H1 (cell line): ENCODE measurements around the gene RAD51B. TPM values are rescaled to one million over a fixed set of nuclear protein-coding genes. Genes with fewer than 3 reads are reported as not detected.

Source experiments
- CTCF ChIA-PET: fragments of 300-600 bp; sonication (Branson Sonifier 250); formaldehyde crosslinking; loops from one replicate; lab custom pipeline; 2021; ENCODE audit not compliant: partially characterized antibody; lab: Charles Lee
- POLR2A ChIA-PET: fragments of 300-600 bp; sonication (Branson Sonifier 250); formaldehyde crosslinking; loops from one replicate; lab custom pipeline; 2021; ENCODE audit warnings: inconsistent platforms; ENCODE audit not compliant: partially characterized antibody; lab: Charles Lee
- DNase-seq, 2 experiments: peaks; one replicate each; pipeline versions ENCODE4 v3.0.0 to v3.0.0-alpha.2; 2010 to 2022; ENCODE audit warnings: low spot score in 2 of 2, low read depth in 1 of 2, mixed read lengths in 1 of 2
- FAIRE-seq: peaks from 2 replicates; lab custom pipeline; 2011; peaks lifted over from hg19 to GRCh38; lab: Jason Lieb, UNC
- H2AFZ ChIP-seq: 2 replicates; pipeline ENCODE4 v1.8.1; 2012; ENCODE audit warnings: low read length, inconsistent platforms
- H2AK5ac ChIP-seq: 2 replicates; pipeline ENCODE4 v1.6.1; 2013; ENCODE audit warnings: low read depth, low read length
- H2BK120ac ChIP-seq: replicated peaks from 2 replicates; pipeline ENCODE3; 2013; ENCODE audit warnings: low read depth, low read length, inconsistent platforms
- H2BK12ac ChIP-seq: 2 replicates; pipeline ENCODE4 v1.6.1; 2013; ENCODE audit warnings: low read depth, low read length
- H2BK15ac ChIP-seq: 2 replicates; pipeline ENCODE4 v1.6.1; 2013; ENCODE audit warnings: low read length
- H2BK20ac ChIP-seq: 2 replicates; pipeline ENCODE4 v1.6.1; 2013; ENCODE audit warnings: low read length
- H2BK5ac ChIP-seq: 2 replicates; pipeline ENCODE4 v1.6.1; 2013; ENCODE audit warnings: low read depth, low read length
- H3K14ac ChIP-seq: 2 replicates; pipeline ENCODE4 v1.6.1; 2013; ENCODE audit warnings: inconsistent platforms; ENCODE audit not compliant: insufficient read length
- H3K18ac ChIP-seq: 2 replicates; pipeline ENCODE4 v1.6.1; 2013; ENCODE audit warnings: low read length; ENCODE audit errors: extremely low read depth
- H3K23ac ChIP-seq: 2 replicates; pipeline ENCODE4 v1.6.1; 2013; ENCODE audit warnings: inconsistent platforms; ENCODE audit not compliant: insufficient read length
- H3K23me2 ChIP-seq: 2 replicates; pipeline ENCODE4 v1.6.1; 2013; ENCODE audit warnings: low read depth, low read length
- H3K27ac ChIP-seq: 2 replicates; pipeline ENCODE4 v1.6.1; 2011; ENCODE audit warnings: low read depth, low read length, inconsistent platforms
- H3K27me3 ChIP-seq, 4 experiments: replicated peaks in 1 of 4; 1 replicate in 1 of 4; 2 replicates in 3 of 4; pipeline versions ENCODE4 v1.6.1 to v1.8.1; 2011 to 2013; ENCODE audit warnings: low read length in 3 of 4, mild to moderate bottlenecking in 3 of 4, inconsistent platforms in 2 of 4, mixed read lengths in 2 of 4, moderate library complexity in 1 of 4; ENCODE audit not compliant: control insufficient read depth in 3 of 4, insufficient read depth in 3 of 4; ENCODE audit errors: extremely low read depth in 1 of 4
- H3K36me3 ChIP-seq, 4 experiments: 2 replicates each; pipeline versions ENCODE4 v1.6.1 to v1.8.1; 2011 to 2013; ENCODE audit warnings: mild to moderate bottlenecking in 4 of 4, low read length in 3 of 4, moderate library complexity in 2 of 4, control low read depth in 1 of 4, inconsistent platforms in 1 of 4; ENCODE audit not compliant: insufficient read depth in 4 of 4, control insufficient read depth in 2 of 4
- H3K4ac ChIP-seq: replicated peaks from 2 replicates; pipeline ENCODE3; 2013; ENCODE audit warnings: low read length, low read depth, mixed read lengths, inconsistent platforms; ENCODE audit not compliant: insufficient read length
- H3K4me1 ChIP-seq, 4 experiments: replicated peaks in 1 of 4; 1 replicate in 1 of 4; 2 replicates in 3 of 4; pipeline versions ENCODE4 v1.6.1 to v1.8.1; 2011 to 2013; ENCODE audit warnings: low read length in 3 of 4, inconsistent platforms in 2 of 4, mixed read lengths in 1 of 4; ENCODE audit not compliant: insufficient read depth in 4 of 4, control insufficient read depth in 3 of 4
- H3K4me2 ChIP-seq, 2 experiments: 2 replicates each; pipeline versions ENCODE4 v1.6.1 to v1.8.1; 2011 to 2013; ENCODE audit warnings: low read depth in 2 of 2, low read length in 2 of 2, control low read depth in 1 of 2, inconsistent platforms in 1 of 2, mild to moderate bottlenecking in 1 of 2; ENCODE audit not compliant: insufficient read depth in 1 of 2
- H3K4me3 ChIP-seq, 4 experiments: fragments of 200-600, 300-600 bp in 1 of 4; sonication (generic), shearing (Covaris generic), sonication (Bioruptor Twin) in 1 of 4; 2 replicates each; pipeline versions ENCODE4 v1.5.1 to v1.8.1; 2011 to 2016; ENCODE audit warnings: low read length in 4 of 4, low read depth in 3 of 4, control low read depth in 2 of 4, inconsistent platforms in 2 of 4, mild to moderate bottlenecking in 2 of 4, mixed read lengths in 1 of 4, moderate library complexity in 1 of 4; ENCODE audit not compliant: insufficient read depth in 2 of 4; ENCODE audit errors: extremely low read depth in 1 of 4
- H3K56ac ChIP-seq: replicated peaks from 2 replicates; pipeline ENCODE3; 2013; ENCODE audit warnings: low read depth, mild to moderate bottlenecking, mixed read lengths, low read length, inconsistent platforms; ENCODE audit not compliant: insufficient read length
- H3K79me1 ChIP-seq: 2 replicates; pipeline ENCODE4 v1.6.1; 2013; ENCODE audit warnings: low read depth, low read length, control low read depth
- H3K79me2 ChIP-seq, 2 experiments: 2 replicates each; pipeline versions ENCODE4 v1.6.1 to v1.8.1; 2012 to 2013; ENCODE audit warnings: low read length in 2 of 2, mild to moderate bottlenecking in 2 of 2, inconsistent platforms in 1 of 2; ENCODE audit not compliant: insufficient read depth in 2 of 2, control insufficient read depth in 1 of 2
- H3K9ac ChIP-seq, 4 experiments: replicated peaks in 1 of 4; 1 replicate in 1 of 4; 2 replicates in 3 of 4; pipeline versions ENCODE4 v1.6.1 to v1.8.1; 2011 to 2013; ENCODE audit warnings: low read depth in 3 of 4, low read length in 3 of 4, control low read depth in 2 of 4, mild to moderate bottlenecking in 2 of 4, moderate library complexity in 2 of 4, inconsistent platforms in 1 of 4; ENCODE audit errors: extremely low read depth in 1 of 4
- H3K9me3 ChIP-seq, 2 experiments: 2 replicates each; pipeline versions ENCODE4 v1.6.1 to v1.8.1; 2012 to 2013; ENCODE audit warnings: mild to moderate bottlenecking in 2 of 2, moderate library complexity in 2 of 2, control low read depth in 1 of 2, inconsistent platforms in 1 of 2, low read depth in 1 of 2, low read length in 1 of 2, mixed read lengths in 1 of 2; ENCODE audit not compliant: insufficient read depth in 2 of 2
- H4K20me1 ChIP-seq, 2 experiments: replicated peaks in 1 of 2; 2 replicates each; pipeline versions ENCODE3 to v1.8.1; 2011 to 2013; ENCODE audit warnings: inconsistent platforms in 2 of 2, low read length in 2 of 2, mild to moderate bottlenecking in 1 of 2; ENCODE audit not compliant: insufficient read depth in 2 of 2, control insufficient read depth in 1 of 2
- H4K5ac ChIP-seq: 2 replicates; pipeline ENCODE4 v1.6.1; 2013; ENCODE audit warnings: low read length, low read depth, mixed read lengths, inconsistent platforms; ENCODE audit not compliant: insufficient read length
- H4K8ac ChIP-seq: 2 replicates; pipeline ENCODE4 v1.8.0; 2013; ENCODE audit warnings: mild to moderate bottlenecking, moderate library complexity, low read length, inconsistent platforms; ENCODE audit not compliant: insufficient read depth; ENCODE audit errors: extremely low read depth
- H4K91ac ChIP-seq: replicated peaks from 2 replicates; pipeline ENCODE3; 2013; ENCODE audit warnings: low read length, mixed read lengths, inconsistent platforms; ENCODE audit not compliant: insufficient read length
- ATF2 ChIP-seq: IDR thresholded peaks from 2 replicates; pipeline ENCODE4 v1.6.1; 2012; ENCODE audit warnings: low read length, inconsistent platforms
- EZH2 ChIP-seq: fragments of 200-600 bp; sonication (generic); IDR thresholded peaks from 2 replicates; pipeline ENCODE4 v1.7.1; 2012; ENCODE audit warnings: low read depth, mild to moderate bottlenecking, moderate library complexity, low read length, inconsistent platforms; ENCODE audit not compliant: severe bottlenecking
- HDAC2 ChIP-seq, 2 experiments: fragments of 300-600 bp in 1 of 2; sonication (generic) in 1 of 2; IDR thresholded peaks; 2 replicates each; pipeline ENCODE4 v1.6.1; 2011 to 2012; ENCODE audit warnings: low read depth in 2 of 2, low read length in 2 of 2, mild to moderate bottlenecking in 2 of 2, moderate library complexity in 2 of 2, borderline replicate concordance in 1 of 2, inconsistent platforms in 1 of 2
- POLR2A ChIP-seq, 2 experiments: IDR thresholded peaks; 1 replicate in 1 of 2; 2 replicates in 1 of 2; pipeline ENCODE4 v1.6.1; 2011; ENCODE audit warnings: low read depth in 2 of 2, low read length in 2 of 2, mild to moderate bottlenecking in 2 of 2; ENCODE audit errors: control extremely low read depth in 1 of 2
- POU5F1 ChIP-seq: IDR thresholded peaks from 2 replicates; pipeline ENCODE4 v1.6.1; 2011; ENCODE audit warnings: low read depth, mild to moderate bottlenecking, low read length, moderate library complexity
- RAD21 ChIP-seq, 2 experiments: IDR thresholded peaks in 1 of 2; conservative IDR thresholded peaks in 1 of 2; 2 replicates each; pipeline ENCODE4 v1.6.1; 2011; ENCODE audit warnings: low read depth in 2 of 2, low read length in 2 of 2, improper control_type of control experiment in 1 of 2, inconsistent platforms in 1 of 2, mild to moderate bottlenecking in 1 of 2, moderate library complexity in 1 of 2
- SIN3A ChIP-seq, 2 experiments: IDR thresholded peaks in 1 of 2; conservative IDR thresholded peaks in 1 of 2; 2 replicates each; pipeline ENCODE4 v1.6.1; 2011 to 2012; ENCODE audit warnings: low read length in 2 of 2, improper control_type of control experiment in 1 of 2, low read depth in 1 of 2, mild to moderate bottlenecking in 1 of 2
- SIRT6 ChIP-seq: IDR thresholded peaks from one replicate; pipeline ENCODE4 v1.7.1; 2012; ENCODE audit warnings: low read length, inconsistent platforms
- WGBS, 2 experiments: shearing (Covaris generic) in 1 of 2; methylation state at CpG; one replicate each; pipeline versions ENCODE4 v1.1.6 to v1.1.7; 2013 to 2015; ENCODE audit warnings: low lambda C conversion rate in 2 of 2, mixed read lengths in 2 of 2, inconsistent platforms in 1 of 2, low coverage in 1 of 2, missing lambda C conversion rate in 1 of 2; ENCODE audit not compliant: insufficient replicate concordance in 2 of 2, insufficient coverage in 1 of 2, insufficient read length in 1 of 2; ENCODE audit errors: extremely low coverage in 1 of 2, missing lambda C conversion rate in 1 of 2; 5-methylcytosine and 5-hydroxymethylcytosine counted together
- polyA plus RNA-seq, 7 experiments: library from polyadenylated mRNA; depleted of rRNA in 3 of 7; stranded (reverse) in 5 of 7; unstranded in 2 of 7; fragments of >200 nt in 5 of 7; fragments of 200-250 nt in 2 of 7; gene quantifications; 1 replicate in 5 of 7; 2 replicates in 1 of 7; 4 replicates in 1 of 7; pipeline versions ENCODE4 v1.2.1 to v1.2.3, GENCODE V29; 2011 to 2013; ENCODE audit warnings: missing spikeins in 2 of 7, mixed read lengths in 2 of 7
- total RNA-seq: library from RNA; stranded (reverse); fragmentation: NEBNext Ultra II Directional; extraction: Animal tissue kit (Norgen Biotek cat#: 25700); gene quantifications from 2 replicates; pipeline ENCODE4 v1.2.1, GENCODE V29; 2021

The RAD51B gene
- total and polyA plus RNA-seq, 2 of the 8 experiments (the other 6 are each of a cell fraction or from before 2014, with no cell fraction given) = 3.9 to 14.9 TPM

GRCh38 chr14:68153275-68153674 is 333.7 kb downstream of the RAD51B start:
- Histone ChIP-seq H2BK20ac (no peak overlapping the region), H3K27me3 (no peaks in the 10 kb centered on the region), H3K56ac (no peak overlapping the region), H3K36me3 (no peaks in the 10 kb centered on the region; a peak in 1 of 8 replicates), H3K18ac (no peak overlapping the region), H3K23ac (no peak overlapping the region), H4K20me1 (no peaks in the 10 kb centered on the region), H3K14ac (no peak overlapping the region), H3K4me1 (no peaks in the 10 kb centered on the region), H4K91ac (no peak overlapping the region), H4K5ac (no peak overlapping the region), H2BK15ac (no peak overlapping the region), H3K27ac (no peak overlapping the region), H3K79me2 (no peaks in the 10 kb centered on the region), H3K9ac (no peak overlapping the region), H3K4me3 (no peak overlapping the region), H2AFZ (no peak overlapping the region), H2BK120ac (no peak overlapping the region), H4K8ac (no peak overlapping the region), H3K79me1 (no peaks in the 10 kb centered on the region), H2AK5ac (no peak overlapping the region), H3K4ac (no peak overlapping the region), H3K23me2 (no peaks in the 10 kb centered on the region), H3K4me2 (no peak overlapping the region), H2BK5ac (no peak overlapping the region), H2BK12ac (no peak overlapping the region), H3K9me3 (peaks cover 0 to 3% of the 10 kb centered on the region in 2 experiments; a peak in 2 of 4 replicates)
- 82% methylated on average over 1 of the region's 1 CpG; no CpG with 5 or more reads in 1 of the 2 experiments for WGBS, 2 experiments
- DNase-seq (no peak), FAIRE-seq (no peak)
- TF ChIP-seq POLR2A (IDR thresholded peaks at IDR 0.05; ENCODE audit: control extremely low read depth in 1 of 2, low read depth in 2 of 2, low read length in 2 of 2) = no peak
- TF ChIP-seq ATF2 = no peak
- TF ChIP-seq EZH2 = no peak
- no peak for TF ChIP-seq RAD21 (IDR thresholded peaks at IDR 0.05 in 1 of 2, conservative IDR thresholded peaks at IDR 0.05 in 1 of 2; ENCODE audit: low read depth in 2 of 2, low read length in 2 of 2)
- TF ChIP-seq POU5F1 = no peak
- no peak for TF ChIP-seq SIN3A (conservative IDR thresholded peaks at IDR 0.05 in 1 of 2, IDR thresholded peaks at IDR 0.05 in 1 of 2; ENCODE audit: low read depth in 1 of 2, low read length in 2 of 2)
- no peak for TF ChIP-seq HDAC2 (IDR thresholded peaks at IDR 0.05; ENCODE audit: borderline replicate concordance in 1 of 2, low read depth in 2 of 2, low read length in 2 of 2)
- no peak for TF ChIP-seq SIRT6
- ChIA-PET CTCF (no interaction called here), POLR2A (no interaction called here)
